ENCODE measurements around the gene LRRTM2.

- TF ChIP-seq CTCF (IDR thresholded peaks at IDR 0.05) (no peak), POLR2A (IDR thresholded peaks at IDR 0.05) (no peak), EP300 (IDR thresholded peaks at IDR 0.05) (no peak)
Measured at GRCh38 chr5:138895918-138896317, 20.8 kb upstream of the LRRTM2 start.

All from tibial nerve (tissue), 4 donors.